ENCODE results near the gene SPAG17. TPM values are rescaled to one million over a fixed set of nuclear protein-coding genes. Genes with fewer than 3 reads are reported as not detected.

The SPAG17 gene
- total RNA-seq, 2 experiments from 2014 or later, result not detected

DNA sequence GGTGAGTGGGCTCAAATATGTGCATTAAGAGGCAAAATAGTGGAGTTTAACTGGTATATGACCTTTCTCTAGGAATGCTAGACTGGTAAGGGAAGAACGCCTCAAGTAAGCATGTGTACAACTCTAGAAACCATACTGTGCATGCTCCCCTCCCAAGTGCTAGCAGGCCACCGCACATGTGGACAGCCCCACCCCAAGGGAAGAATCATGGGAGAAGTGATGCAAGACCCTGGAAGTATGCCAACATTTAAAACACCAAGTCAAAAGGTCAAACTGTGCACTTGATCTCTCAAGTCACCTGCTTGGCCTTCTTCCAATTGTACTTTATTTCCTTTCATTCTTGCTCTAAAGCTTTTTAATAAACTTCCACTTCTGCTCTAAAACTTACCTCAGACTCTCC is 135.0 kb downstream of the SPAG17 start:
- DNase-seq (no peak), ATAC-seq (ENCODE audit: poor library complexity) (no peak)
- no peaks in the 10 kb centered on the region for H3K36me3 ChIP-seq (ENCODE audit: insufficient read depth, low read length)
- Mint-ChIP-seq H3K36me3 (ENCODE audit: low read depth) (no peaks in the 10 kb centered on the region), H3K4me1 (ENCODE audit: low read depth) (no peaks in the 10 kb centered on the region), H3K27me3 (peaks cover 20% of the 10 kb centered on the region), H3K9me3 (no peaks in the 10 kb centered on the region), H3K27ac (no peak overlapping the region), H3K4me3 (no peak overlapping the region)
- intact Hi-C loops (cut with DNase I, micrococcal nuclease), result no loop called here
- CTCF ChIA-PET, result no interaction called here
- H3K9me3 ChIP-seq (ENCODE audit: control insufficient read depth in 1 of 2, insufficient read depth in 1 of 2, low read length in 2 of 2), result peaks cover 0 to 8% of the 10 kb centered on the region in 2 experiments
- H3K4me1 ChIP-seq (ENCODE audit: insufficient read depth, low read length), result no peaks in the 10 kb centered on the region
- no peak overlapping the region for H3K27ac ChIP-seq (ENCODE audit: low read depth in 1 of 2, low read length in 2 of 2)
- TF ChIP-seq, protein P1, sequence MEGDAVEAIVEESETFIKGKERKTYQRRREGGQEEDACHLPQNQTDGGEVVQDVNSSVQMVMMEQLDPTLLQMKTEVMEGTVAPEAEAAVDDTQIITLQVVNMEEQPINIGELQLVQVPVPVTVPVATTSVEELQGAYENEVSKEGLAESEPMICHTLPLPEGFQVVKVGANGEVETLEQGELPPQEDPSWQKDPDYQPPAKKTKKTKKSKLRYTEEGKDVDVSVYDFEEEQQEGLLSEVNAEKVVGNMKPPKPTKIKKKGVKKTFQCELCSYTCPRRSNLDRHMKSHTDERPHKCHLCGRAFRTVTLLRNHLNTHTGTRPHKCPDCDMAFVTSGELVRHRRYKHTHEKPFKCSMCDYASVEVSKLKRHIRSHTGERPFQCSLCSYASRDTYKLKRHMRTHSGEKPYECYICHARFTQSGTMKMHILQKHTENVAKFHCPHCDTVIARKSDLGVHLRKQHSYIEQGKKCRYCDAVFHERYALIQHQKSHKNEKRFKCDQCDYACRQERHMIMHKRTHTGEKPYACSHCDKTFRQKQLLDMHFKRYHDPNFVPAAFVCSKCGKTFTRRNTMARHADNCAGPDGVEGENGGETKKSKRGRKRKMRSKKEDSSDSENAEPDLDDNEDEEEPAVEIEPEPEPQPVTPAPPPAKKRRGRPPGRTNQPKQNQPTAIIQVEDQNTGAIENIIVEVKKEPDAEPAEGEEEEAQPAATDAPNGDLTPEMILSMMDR (IDR thresholded peaks at IDR 0.05), result no peak
- POLR2A ChIA-PET, result no interaction called here
- H3K27me3 ChIP-seq (ENCODE audit: control insufficient read depth in 1 of 2, insufficient read depth in 2 of 2, low read length in 2 of 2), result no peaks in the 10 kb centered on the region
- H3K4me3 ChIP-seq (ENCODE audit: low read length), result no peak overlapping the region

DNA sequence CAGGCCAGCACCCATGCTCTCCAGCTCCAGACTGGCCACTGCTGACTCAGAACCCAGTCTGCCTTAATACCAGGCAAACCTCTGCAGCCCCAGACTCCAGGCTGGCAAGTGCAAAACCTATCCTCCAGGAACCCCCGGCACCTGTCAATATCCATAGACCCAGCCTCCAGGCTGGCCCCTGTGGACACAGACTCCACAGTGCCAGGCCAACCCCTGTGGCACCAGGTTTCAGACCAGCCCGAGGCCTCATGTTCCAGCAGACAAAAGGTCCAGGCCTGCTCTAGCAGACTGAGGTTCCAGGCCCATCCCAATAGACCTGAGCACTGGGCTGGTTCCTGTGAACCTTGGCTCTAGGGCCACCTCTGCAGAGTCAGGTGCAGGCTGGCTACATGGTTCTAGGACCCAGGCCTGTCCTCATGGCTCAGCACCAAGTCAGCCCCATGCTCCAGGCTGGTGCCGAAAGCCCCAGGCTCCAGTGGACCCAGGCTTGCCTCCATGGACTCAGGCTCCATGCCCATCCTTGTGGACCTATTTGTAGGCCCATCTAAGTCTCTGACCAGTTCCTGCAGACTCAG is 137.3 kb downstream of the SPAG17 start:
- H3K4me3 Mint-ChIP-seq, result no peak overlapping the region
- ChIA-PET CTCF (no interaction called here), POLR2A (no interaction called here)
- H3K9me3 ChIP-seq (ENCODE audit: control insufficient read depth in 1 of 2, insufficient read depth in 1 of 2, low read length in 2 of 2), result peaks cover 0 to 8% of the 10 kb centered on the region in 2 experiments
- peaks cover 20% of the 10 kb centered on the region for H3K27me3 Mint-ChIP-seq
- no peak overlapping the region for H3K27ac ChIP-seq (ENCODE audit: low read depth in 1 of 2, low read length in 2 of 2)
- DNase-seq (peak in 1 of 14 experiments; percentile 5), ATAC-seq (ENCODE audit: poor library complexity) (no peak)
- no peak overlapping the region for H3K27ac Mint-ChIP-seq
- H3K36me3 ChIP-seq (ENCODE audit: insufficient read depth, low read length), result no peaks in the 10 kb centered on the region
- no peaks in the 10 kb centered on the region for H3K36me3 Mint-ChIP-seq (ENCODE audit: low read depth)
- no peak overlapping the region for H3K4me3 ChIP-seq (ENCODE audit: low read length)
- TF ChIP-seq, protein P1 (IDR thresholded peaks at IDR 0.05), result no peak
- no peaks in the 10 kb centered on the region for H3K27me3 ChIP-seq (ENCODE audit: control insufficient read depth in 1 of 2, insufficient read depth in 2 of 2, low read length in 2 of 2)
- H3K9me3 Mint-ChIP-seq, result no peaks in the 10 kb centered on the region
- no peaks in the 10 kb centered on the region for H3K4me1 Mint-ChIP-seq (ENCODE audit: low read depth)
- intact Hi-C loops (cut with DNase I, micrococcal nuclease), result no loop called here
- H3K4me1 ChIP-seq (ENCODE audit: insufficient read depth, low read length), result no peaks in the 10 kb centered on the region

DNA sequence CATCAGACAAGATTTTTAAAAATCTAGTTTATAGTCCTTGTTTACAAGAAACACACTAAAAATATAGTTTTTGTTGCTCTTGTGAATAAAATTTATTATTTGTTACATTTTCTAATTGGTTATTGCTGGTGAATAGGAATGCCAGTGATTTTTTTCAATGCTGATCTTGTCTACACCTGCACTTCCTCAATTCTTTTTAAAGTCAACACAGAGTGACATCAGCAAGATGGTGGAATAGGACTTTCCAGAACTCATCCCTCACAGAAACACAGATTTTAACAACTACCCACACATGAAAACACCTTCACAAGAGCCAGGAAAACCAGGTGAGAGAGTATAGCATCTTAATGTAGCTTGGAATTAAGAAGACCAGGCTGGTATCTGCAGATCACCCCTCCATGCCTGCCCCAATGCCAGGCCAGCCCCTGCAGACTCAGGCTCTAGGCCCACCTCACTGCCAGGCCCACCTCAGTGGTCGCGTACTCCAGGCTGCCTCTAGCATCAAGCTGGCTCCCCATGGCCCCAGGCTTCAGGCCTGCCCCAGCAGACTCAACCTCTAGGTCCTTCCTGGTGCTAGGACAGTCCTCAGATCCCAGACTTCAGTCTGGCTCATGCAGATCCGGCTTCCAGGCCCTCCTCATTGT is 137.9 kb downstream of the SPAG17 start:
- intact Hi-C loops (cut with DNase I, micrococcal nuclease), result no loop called here
- Histone ChIP-seq H3K27me3 (ENCODE audit: control insufficient read depth in 1 of 2, insufficient read depth in 2 of 2, low read length in 2 of 2) (no peaks in the 10 kb centered on the region), H3K4me3 (ENCODE audit: low read length) (no peak overlapping the region), H3K9me3 (ENCODE audit: control insufficient read depth in 1 of 2, insufficient read depth in 1 of 2, low read length in 2 of 2) (peaks cover 0 to 8% of the 10 kb centered on the region in 2 experiments), H3K36me3 (ENCODE audit: insufficient read depth, low read length) (no peaks in the 10 kb centered on the region), H3K27ac (ENCODE audit: low read depth in 1 of 2, low read length in 2 of 2) (no peak overlapping the region), H3K4me1 (ENCODE audit: insufficient read depth, low read length) (no peaks in the 10 kb centered on the region)
- Mint-ChIP-seq H3K4me1 (ENCODE audit: low read depth) (no peaks in the 10 kb centered on the region), H3K36me3 (ENCODE audit: low read depth) (no peaks in the 10 kb centered on the region), H3K4me3 (no peak overlapping the region), H3K27ac (no peak overlapping the region), H3K9me3 (no peaks in the 10 kb centered on the region), H3K27me3 (peaks cover 20% of the 10 kb centered on the region)
- ChIA-PET CTCF (no interaction called here), POLR2A (no interaction called here)
- ATAC-seq (ENCODE audit: poor library complexity), result no peak
- DNase-seq, result no peak
- TF ChIP-seq, protein P1 (IDR thresholded peaks at IDR 0.05), result no peak

All from CD4-positive, alpha-beta T cell (primary cell).